Gastroesophageal sphincter (tissue), 4 donors: ENCODE data around the gene OR2D2. TPM values are rescaled to one million over a fixed set of nuclear protein-coding genes. Genes with fewer than 3 reads are reported as not detected.
"Not testable (repeated sequence)": the region's sequence is repeated elsewhere in the genome, so short reads cannot be mapped to it uniquely, and the experiment has no call there.

ENCODE experiments used
- ATAC-seq: fragments of 150-250 bp; one replicate; pipeline ENCODE4 v1.9.1; 2016; ENCODE audit warnings: mild to moderate bottlenecking, moderate library complexity
- H3K27ac ChIP-seq, 4 donors: fragments of 200-600 bp; sonication (generic) in 3 of 4; 1 replicate in 3 of 4; 2 replicates in 1 of 4; pipeline ENCODE4 v1.5.1; 2016 to 2019
- H3K27me3 ChIP-seq: fragments of 200-600 bp; sonication (generic); one replicate; pipeline ENCODE4 v1.5.1; 2019
- H3K36me3 ChIP-seq, 2 donors: fragments of 200-600 bp; sonication (generic); one replicate each; pipeline ENCODE4 v1.5.1; 2019; ENCODE audit warnings: control low read depth in 1 of 2
- H3K4me1 ChIP-seq, 3 donors: fragments of 200-600 bp; sonication (generic); 1 replicate in 2 of 3; 2 replicates in 1 of 3; pipeline ENCODE4 v1.5.1; 2016 to 2019; ENCODE audit warnings: control low read depth in 2 of 3
- H3K4me3 ChIP-seq, 2 donors: fragments of 200-600 bp; sonication (generic); one replicate each; pipeline ENCODE4 v1.5.1; 2019; ENCODE audit warnings: mild to moderate bottlenecking in 1 of 2, moderate library complexity in 1 of 2
- H3K9me3 ChIP-seq, 3 donors: fragments of 200-600 bp; sonication (generic); one replicate each; pipeline ENCODE4 v1.5.1; 2017 to 2019; ENCODE audit warnings: control low read depth in 2 of 3
- CTCF ChIP-seq, 4 experiments: fragments of 200-600 bp in 2 of 4; fragments of 450-650 bp in 2 of 4; sonication (generic) in 1 of 4; IDR thresholded peaks; one replicate each; pipeline ENCODE4 v1.5.1; 2017 to 2019; ENCODE audit warnings: antibody characterized with exemption in 4 of 4, mild to moderate bottlenecking in 2 of 4, moderate library complexity in 2 of 4
- EP300 ChIP-seq: sonication (generic); formaldehyde crosslinking; IDR thresholded peaks from one replicate; pipeline ENCODE4 v1.6.1; 2017; ENCODE audit warnings: antibody characterized with exemption, mild to moderate bottlenecking
- POLR2A ChIP-seq, 2 donors: fragments of 450-650 bp; IDR thresholded peaks; one replicate each; pipeline ENCODE4 v1.6.1; 2017; ENCODE audit warnings: antibody characterized with exemption in 2 of 2, mild to moderate bottlenecking in 2 of 2, moderate library complexity in 1 of 2
- POLR2AphosphoS5 ChIP-seq: sonication (generic); formaldehyde crosslinking; IDR thresholded peaks from one replicate; pipeline ENCODE4 v1.6.1; 2017; ENCODE audit warnings: antibody characterized with exemption
- WGBS, 2 donors: methylation state at CpG; one replicate each; pipeline ENCODE4 v1.1.5; 2018; ENCODE audit warnings: low coverage in 1 of 2; 5-methylcytosine and 5-hydroxymethylcytosine counted together
- total RNA-seq, 4 donors: library from RNA; depleted of rRNA; stranded (reverse); fragments of >200 nt; gene quantifications; one replicate each; pipeline ENCODE4 v1.1.0, GENCODE V29; 2016

OR2D2 gene
- total RNA-seq, 4 donors from 2014 or later: 0.31 TPM; not detected in 3

GRCh38 chr11:6871278-6871677 is 21.0 kb downstream of the OR2D2 start:
- no peak overlapping the region for H3K4me3 ChIP-seq
- TF ChIP-seq POLR2AphosphoS5 (no peak), POLR2A (IDR thresholded peaks at IDR 0.05) (no peak), CTCF (IDR thresholded peaks at IDR 0.05) (no peak), EP300 (no peak)
- no peaks in the 10 kb centered on the region for H3K4me1 ChIP-seq
- no peaks in the 10 kb centered on the region for H3K9me3 ChIP-seq
- 87 to 100% methylated on average over 1 of the region's 1 CpG for WGBS, 2 donors
- no peaks in the 10 kb centered on the region for H3K36me3 ChIP-seq
- no peaks in the 10 kb centered on the region for H3K27me3 ChIP-seq
- no peak overlapping the region for H3K27ac ChIP-seq
- no peak for ATAC-seq

GRCh38 chr11:6864438-6864837 is 27.9 kb downstream of the OR2D2 start:
- H3K4me1 ChIP-seq: no peaks in the 10 kb centered on the region
- ATAC-seq: no peak
- WGBS, 2 donors: 85 to 86% methylated on average over 1 of the region's 1 CpG

GRCh38 chr11:6862961-6863360 is 29.3 kb downstream of the OR2D2 start, which contains the start of gene OR10A2:
TSS of gene OR10A2 (plus strand) at chr11:6863057. CDS start at chr11:6869755, 6,698 bp downstream.
- 20% methylated on average over 1 of the region's 1 CpG; no CpG with 5 or more reads in 1 of the 2 donors for WGBS, 2 donors
- H3K36me3 ChIP-seq: no peaks in the 10 kb centered on the region
- ATAC-seq: no peak
- no peaks in the 10 kb centered on the region for H3K4me1 ChIP-seq
- H3K9me3 ChIP-seq: no peaks in the 10 kb centered on the region
- no peak within 1 kb of the TSS for H3K4me3 ChIP-seq
- H3K27ac ChIP-seq: no peak within 1 kb of the TSS
- no peaks in the 10 kb centered on the region for H3K27me3 ChIP-seq
- TF ChIP-seq POLR2AphosphoS5 (no peak), EP300 (no peak), POLR2A (IDR thresholded peaks at IDR 0.05) (no peak), CTCF (IDR thresholded peaks at IDR 0.05) (no peak)

More at GRCh38 chr11:6864438-6864837, 27.9 kb downstream of the OR2D2 start:
- Histone ChIP-seq H3K27me3 (no peaks in the 10 kb centered on the region), H3K36me3 (no peaks in the 10 kb centered on the region), H3K4me3 (no peak overlapping the region), H3K27ac (no peak overlapping the region), H3K9me3 (no peaks in the 10 kb centered on the region)
- TF ChIP-seq EP300 (no peak), POLR2A (IDR thresholded peaks at IDR 0.05) (no peak), POLR2AphosphoS5 (no peak), CTCF (IDR thresholded peaks at IDR 0.05) (no peak)

GRCh38 chr11:6856871-6857270 is 35.4 kb downstream of the OR2D2 start:
- peaks cover 0 to 13% (median 0%) of the 10 kb centered on the region in 3 donors for H3K9me3 ChIP-seq
- WGBS, 2 donors: 63 to 75% methylated on average over 3 of the region's 3 CpGs
- H3K27me3 ChIP-seq: no peaks in the 10 kb centered on the region
- no peak overlapping the region for H3K27ac ChIP-seq
- no peak for TF ChIP-seq POLR2AphosphoS5
- TF ChIP-seq POLR2A (IDR thresholded peaks at IDR 0.05): no peak
- TF ChIP-seq CTCF (IDR thresholded peaks at IDR 0.05): no peak
- no peak for TF ChIP-seq EP300
- H3K4me1 ChIP-seq: no peaks in the 10 kb centered on the region
- H3K4me3 ChIP-seq: no peak overlapping the region
- no peak for ATAC-seq
- H3K36me3 ChIP-seq: no peaks in the 10 kb centered on the region

- H3K27ac ChIP-seq: no peak overlapping the region
- WGBS, 2 donors: 10 to 40% methylated on average over 1 of the region's 1 CpG
- no peaks in the 10 kb centered on the region for H3K36me3 ChIP-seq
- ATAC-seq: no peak
- H3K9me3 ChIP-seq: peaks cover 0 to 13% (median 0%) of the 10 kb centered on the region in 3 donors
- H3K27me3 ChIP-seq: no peaks in the 10 kb centered on the region
- TF ChIP-seq EP300: no peak
- no peak for TF ChIP-seq POLR2AphosphoS5
- no peak for TF ChIP-seq POLR2A (IDR thresholded peaks at IDR 0.05)
- TF ChIP-seq CTCF (IDR thresholded peaks at IDR 0.05): no peak
- no peak overlapping the region for H3K4me3 ChIP-seq
- H3K4me1 ChIP-seq: no peaks in the 10 kb centered on the region
Observed at GRCh38 chr11:6855971-6856541, 36.2 kb downstream of the OR2D2 start.

- not testable (repeated sequence) for ATAC-seq, H3K36me3 ChIP-seq, H3K4me3 ChIP-seq, H3K4me1 ChIP-seq, H3K27ac ChIP-seq, H3K27me3 ChIP-seq
- peaks cover 0 to 13% (median 0%) of the 10 kb centered on the region in 3 donors for H3K9me3 ChIP-seq
- WGBS, 2 donors: 87 to 88% methylated on average over 6 of the region's 6 CpGs
Observed at GRCh38 chr11:6854801-6855200, 37.5 kb downstream of the OR2D2 start.
